GM12872 (cell line): ENCODE measurements around the gene RAD51B.

ENCODE experiments used
- TF ChIP-seq, protein P1 (sequence below): IDR thresholded peaks from 3 replicates; pipeline ENCODE4 v1.5.1; 2011; ENCODE audit warnings: low read depth, mild to moderate bottlenecking, low read length, moderate library complexity; ENCODE audit not compliant: insufficient read depth

RAD51B gene

DNA sequence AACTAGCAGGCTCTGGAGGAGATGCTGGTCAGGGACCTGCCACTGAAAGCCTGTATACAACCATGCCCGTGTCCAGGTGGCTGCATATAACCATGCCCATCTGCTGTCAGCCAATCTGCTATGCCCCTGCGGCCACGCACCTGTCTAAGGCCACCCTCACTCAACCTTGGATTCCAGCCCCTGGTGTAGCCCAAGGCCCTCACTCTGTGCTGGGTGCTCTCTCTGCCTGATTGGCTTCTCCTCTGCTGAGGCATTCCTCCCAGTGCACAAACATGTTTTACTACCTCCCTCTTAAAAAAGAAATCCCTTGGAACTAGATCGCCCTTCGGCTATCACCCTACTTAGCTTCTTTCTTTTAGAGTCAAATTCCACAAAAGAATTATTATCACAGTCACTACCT, 927.8 kb downstream of the RAD51B start:
- TF ChIP-seq, protein P1, sequence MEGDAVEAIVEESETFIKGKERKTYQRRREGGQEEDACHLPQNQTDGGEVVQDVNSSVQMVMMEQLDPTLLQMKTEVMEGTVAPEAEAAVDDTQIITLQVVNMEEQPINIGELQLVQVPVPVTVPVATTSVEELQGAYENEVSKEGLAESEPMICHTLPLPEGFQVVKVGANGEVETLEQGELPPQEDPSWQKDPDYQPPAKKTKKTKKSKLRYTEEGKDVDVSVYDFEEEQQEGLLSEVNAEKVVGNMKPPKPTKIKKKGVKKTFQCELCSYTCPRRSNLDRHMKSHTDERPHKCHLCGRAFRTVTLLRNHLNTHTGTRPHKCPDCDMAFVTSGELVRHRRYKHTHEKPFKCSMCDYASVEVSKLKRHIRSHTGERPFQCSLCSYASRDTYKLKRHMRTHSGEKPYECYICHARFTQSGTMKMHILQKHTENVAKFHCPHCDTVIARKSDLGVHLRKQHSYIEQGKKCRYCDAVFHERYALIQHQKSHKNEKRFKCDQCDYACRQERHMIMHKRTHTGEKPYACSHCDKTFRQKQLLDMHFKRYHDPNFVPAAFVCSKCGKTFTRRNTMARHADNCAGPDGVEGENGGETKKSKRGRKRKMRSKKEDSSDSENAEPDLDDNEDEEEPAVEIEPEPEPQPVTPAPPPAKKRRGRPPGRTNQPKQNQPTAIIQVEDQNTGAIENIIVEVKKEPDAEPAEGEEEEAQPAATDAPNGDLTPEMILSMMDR: no peak

DNA sequence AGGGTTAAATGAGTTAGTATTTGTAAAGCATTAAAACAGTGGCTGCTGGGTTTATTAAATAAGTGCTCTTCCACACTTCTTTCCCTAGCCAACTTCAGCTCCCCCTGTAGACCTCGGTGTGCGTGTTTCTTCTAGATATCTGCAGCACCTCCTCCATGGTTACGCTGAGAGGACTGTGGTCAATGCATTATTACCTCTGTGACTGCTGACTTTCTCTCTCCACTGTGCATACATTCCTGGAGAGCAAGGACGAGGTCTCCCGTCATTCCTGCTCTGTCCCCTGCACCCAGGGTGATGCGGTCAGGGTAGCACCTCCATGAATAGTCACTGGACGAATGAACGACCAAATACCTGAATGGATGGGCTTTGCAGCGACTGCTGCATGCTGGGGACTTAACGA, 928.7 kb downstream of the RAD51B start:
- TF ChIP-seq, protein P1: no peak

DNA sequence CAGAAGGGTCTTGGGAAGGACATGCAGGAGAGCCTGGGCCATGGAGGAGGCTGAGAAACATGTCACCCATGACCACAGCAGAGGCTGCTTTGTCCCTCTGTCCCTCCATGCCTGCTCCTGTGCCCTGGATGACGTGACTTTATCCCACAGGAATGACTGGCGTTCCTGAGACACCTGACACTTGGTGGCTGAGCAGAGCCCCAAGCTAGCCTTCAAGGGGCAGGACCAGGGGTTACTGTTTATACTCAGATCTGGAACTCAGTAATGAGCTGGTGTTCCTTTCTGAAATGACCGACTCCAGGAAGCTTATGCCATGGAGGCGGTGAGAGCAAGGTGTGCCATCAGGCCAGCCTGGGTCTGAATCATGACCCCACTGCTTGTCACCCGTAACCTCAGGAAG, 929.1 kb downstream of the RAD51B start:
- TF ChIP-seq, protein P1: no peak

DNA sequence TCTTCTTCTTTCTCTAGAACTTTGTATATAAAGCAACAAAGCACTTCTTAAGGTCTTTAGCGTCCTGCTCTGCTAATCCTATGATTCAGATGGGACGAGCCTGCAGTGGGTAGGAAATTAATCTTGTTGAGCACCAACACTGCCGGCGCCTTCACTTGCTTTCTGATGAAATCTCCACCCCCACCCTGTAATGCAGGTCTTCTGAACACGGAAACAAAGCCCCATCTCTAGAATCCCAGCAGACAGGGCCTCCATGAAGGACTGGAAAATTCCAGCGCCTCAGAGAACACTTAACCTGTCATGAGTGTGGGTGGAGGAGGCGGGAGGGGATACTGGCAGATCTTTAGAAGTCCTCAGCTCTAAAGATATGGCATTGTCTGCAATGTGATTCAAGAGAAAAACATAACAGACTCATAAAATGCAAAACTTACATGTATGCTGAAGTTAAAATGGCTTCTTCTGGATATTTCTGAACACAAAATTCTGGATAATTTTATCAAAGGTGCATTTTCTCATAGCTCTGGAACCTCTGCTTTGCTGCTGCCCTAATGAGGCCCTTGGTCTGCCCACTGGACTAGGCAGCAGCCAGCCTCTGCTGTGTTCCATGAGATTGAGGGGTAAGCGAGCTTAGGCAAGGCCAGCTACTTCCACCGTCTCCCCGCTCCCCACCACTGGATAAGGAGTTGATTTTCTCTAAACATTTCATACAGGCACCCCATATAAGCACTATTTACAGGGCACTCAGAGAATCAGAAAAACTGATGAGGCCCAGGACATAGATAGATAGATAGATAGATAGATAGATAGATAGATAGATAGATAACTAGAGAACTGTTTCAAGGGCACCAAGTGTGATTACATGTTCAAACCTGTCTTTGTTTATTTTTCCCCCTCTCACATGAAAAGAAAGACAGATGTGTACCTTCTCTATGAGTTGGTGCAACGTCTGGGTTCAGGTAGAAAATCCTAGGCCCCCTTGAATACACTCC, 930.2 kb downstream of the RAD51B start:
- TF ChIP-seq, protein P1: no peak

DNA sequence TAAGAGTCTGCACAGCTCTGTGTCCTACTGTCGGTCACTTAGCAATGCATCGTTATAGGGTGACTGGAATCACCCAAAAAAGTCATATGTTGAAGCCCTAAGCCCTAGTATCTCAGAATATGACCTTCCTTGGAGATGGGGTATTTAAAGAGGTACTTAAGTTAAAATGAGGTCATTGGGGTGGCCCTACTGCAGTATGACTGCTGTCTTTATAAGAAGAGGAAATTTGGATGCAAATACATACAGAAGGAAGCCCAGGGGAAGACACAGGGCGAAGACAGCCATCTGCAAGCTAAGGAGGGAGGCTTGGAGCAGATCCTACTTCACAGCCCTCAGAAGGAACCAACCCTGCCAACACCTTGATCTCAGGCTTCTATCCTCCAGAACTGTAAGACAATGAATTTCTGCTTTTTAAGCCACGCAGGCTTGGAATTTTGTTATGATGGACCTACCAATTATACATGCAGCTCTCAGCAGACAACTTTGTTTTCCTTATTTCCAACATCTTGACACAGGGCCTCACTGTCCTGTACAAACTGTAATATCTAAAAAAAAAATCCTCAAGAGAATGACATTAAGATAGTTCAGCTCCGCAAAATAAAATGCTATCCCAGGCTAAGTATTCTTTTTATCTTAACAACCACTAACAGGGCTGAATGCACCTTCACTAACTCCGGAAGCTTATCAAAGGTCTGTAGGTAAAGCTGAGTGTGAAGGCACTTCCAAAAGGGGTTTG, 932.9 kb downstream of the RAD51B start:
- TF ChIP-seq, protein P1: no peak

DNA sequence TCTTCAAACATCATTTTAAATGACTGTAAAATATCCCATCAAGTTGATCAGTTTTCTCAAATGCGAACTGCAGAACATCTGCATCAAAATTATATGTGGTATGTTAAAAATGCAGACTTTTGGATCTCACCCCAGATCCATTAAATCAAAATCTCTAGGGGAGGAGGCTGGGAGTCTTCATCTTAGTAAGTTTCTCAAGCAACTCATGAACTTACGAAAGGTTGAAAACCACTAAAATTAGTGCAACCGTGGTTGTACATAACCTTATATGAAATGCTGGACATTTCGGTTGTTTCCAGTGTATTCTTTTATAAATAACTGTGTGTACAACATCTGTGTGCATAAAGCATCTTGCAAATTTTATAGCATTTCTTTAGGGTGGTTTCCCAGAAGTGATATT, 934.1 kb downstream of the RAD51B start:
- TF ChIP-seq, protein P1: no peak

DNA sequence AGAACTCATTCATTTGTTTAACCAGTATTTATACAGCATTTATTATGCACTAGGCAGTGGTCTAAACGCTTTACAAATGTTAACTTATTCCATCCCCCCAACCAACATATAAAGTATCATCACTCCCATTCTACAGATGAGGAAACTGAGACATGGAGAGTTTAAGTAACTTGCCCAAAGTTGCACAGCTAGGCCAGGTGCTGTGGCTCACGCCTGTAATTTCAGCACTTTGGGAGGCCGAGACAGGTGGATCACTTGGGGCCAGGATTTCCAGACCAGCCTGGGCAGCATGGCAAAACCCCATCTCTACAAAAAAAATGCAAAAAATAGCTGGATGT, 935.4 kb downstream of the RAD51B start:
- TF ChIP-seq, protein P1: no peak
